Tibial nerve (tissue), 4 donors: ENCODE measurements around the gene MTA3. TPM values are rescaled to one million over a fixed set of nuclear protein-coding genes. Genes with fewer than 3 reads are reported as not detected.

Experiments
- DNase-seq, 2 donors: peaks; one replicate each; pipeline ENCODE4 v3.0.0-alpha.2; 2019; ENCODE audit warnings: low spot score in 2 of 2
- H3K27ac ChIP-seq, 4 donors: fragments of 200-600 bp; sonication (generic) in 3 of 4; one replicate each; pipeline ENCODE4 v1.5.1; 2017 to 2019; ENCODE audit warnings: mild to moderate bottlenecking in 1 of 4
- H3K27me3 ChIP-seq, 2 donors: fragments of 200-600 bp; sonication (generic) in 1 of 2; one replicate each; pipeline versions ENCODE4 v1.5.1 to v1.6.0; 2017 to 2019
- H3K36me3 ChIP-seq, 3 donors: fragments of 200-600 bp; sonication (generic); one replicate each; pipeline ENCODE4 v1.5.1; 2018 to 2019
- H3K4me1 ChIP-seq, 4 donors: fragments of 200-600 bp; sonication (generic) in 3 of 4; one replicate each; pipeline ENCODE4 v1.5.1; 2017 to 2019
- H3K4me3 ChIP-seq, 4 donors: fragments of 200-600 bp; sonication (generic) in 3 of 4; one replicate each; pipeline ENCODE4 v1.5.1; 2017 to 2019; ENCODE audit warnings: mild to moderate bottlenecking in 1 of 4, moderate library complexity in 1 of 4
- H3K9me3 ChIP-seq, 4 donors: fragments of 200-600 bp; sonication (generic) in 3 of 4; one replicate each; pipeline ENCODE4 v1.5.1; 2017 to 2019
- CTCF ChIP-seq, 5 experiments: fragments of 200-600 bp in 3 of 5; fragments of 450-650 bp in 2 of 5; sonication (generic) in 3 of 5; IDR thresholded peaks; one replicate each; pipeline ENCODE4 v1.5.1; 2016 to 2019; ENCODE audit warnings: antibody characterized with exemption in 5 of 5, mild to moderate bottlenecking in 3 of 5, moderate library complexity in 2 of 5
- EP300 ChIP-seq, 2 donors: sonication (generic); formaldehyde crosslinking; IDR thresholded peaks; one replicate each; pipeline ENCODE4 v1.6.1; 2017; ENCODE audit warnings: antibody characterized with exemption in 2 of 2, mild to moderate bottlenecking in 1 of 2
- POLR2A ChIP-seq, 2 donors: fragments of 450-650 bp; IDR thresholded peaks; one replicate each; pipeline ENCODE4 v1.6.1; 2017; ENCODE audit warnings: antibody characterized with exemption in 2 of 2, mild to moderate bottlenecking in 2 of 2, moderate library complexity in 2 of 2
- WGBS, 2 donors: methylation state at CpG; one replicate each; pipeline ENCODE4 v1.1.5; 2018; 5-methylcytosine and 5-hydroxymethylcytosine counted together
- total RNA-seq, 4 donors: library from RNA; depleted of rRNA; stranded (reverse); fragments of >200 nt; gene quantifications; one replicate each; pipeline ENCODE4 v1.1.0, GENCODE V29; 2016

Gene MTA3
- total RNA-seq, 4 donors from 2014 or later: 33.1 to 47.0 (median 42.5) TPM

- peaks cover 0 to 36% (median 12%) of the 10 kb centered on the region in 4 donors for H3K4me1 ChIP-seq
Observed at GRCh38 chr2:42795841-42796301, 227.4 kb downstream of the MTA3 start.

GRCh38 chr2:42796427-42797248 is 228.2 kb downstream of the MTA3 start:
- no peaks in the 10 kb centered on the region for H3K36me3 ChIP-seq
- no peak for DNase-seq
- 52 to 71% methylated on average over 7 of the region's 7 CpGs for WGBS, 2 donors
- no peak for TF ChIP-seq CTCF (IDR thresholded peaks at IDR 0.05)
- no peak for TF ChIP-seq EP300 (IDR thresholded peaks at IDR 0.05)
- no peak for TF ChIP-seq POLR2A (IDR thresholded peaks at IDR 0.05)
- no peaks in the 10 kb centered on the region for H3K27me3 ChIP-seq
- H3K4me1 ChIP-seq: peaks cover 0 to 36% (median 14%) of the 10 kb centered on the region in 4 donors
- no peak overlapping the region for H3K27ac ChIP-seq
- no peak overlapping the region for H3K4me3 ChIP-seq
- no peaks in the 10 kb centered on the region for H3K9me3 ChIP-seq

More at GRCh38 chr2:42795841-42796301, 227.4 kb downstream of the MTA3 start:
- TF ChIP-seq POLR2A (IDR thresholded peaks at IDR 0.05): no peak
- no peak for TF ChIP-seq CTCF (IDR thresholded peaks at IDR 0.05)
- TF ChIP-seq EP300 (IDR thresholded peaks at IDR 0.05): no peak
- Histone ChIP-seq H3K27ac (peak overlapping the region in 1 of 4 donors; percentile 32), H3K36me3 (no peaks in the 10 kb centered on the region), H3K4me3 (no peak overlapping the region), H3K27me3 (no peaks in the 10 kb centered on the region), H3K9me3 (no peaks in the 10 kb centered on the region)
- no peak for DNase-seq
- WGBS, 2 donors: 49 to 63% methylated on average over 3 of the region's 3 CpGs

GRCh38 chr2:42797281-42797680 is 228.8 kb downstream of the MTA3 start:
- no peaks in the 10 kb centered on the region for H3K27me3 ChIP-seq
- H3K4me3 ChIP-seq: no peak overlapping the region
- H3K4me1 ChIP-seq: peaks cover 0 to 30% (median 14%) of the 10 kb centered on the region in 4 donors
- no peak overlapping the region for H3K27ac ChIP-seq
- no peaks in the 10 kb centered on the region for H3K9me3 ChIP-seq
- no peaks in the 10 kb centered on the region for H3K36me3 ChIP-seq
- no peak for TF ChIP-seq POLR2A (IDR thresholded peaks at IDR 0.05)
- no peak for TF ChIP-seq CTCF (IDR thresholded peaks at IDR 0.05)
- no peak for TF ChIP-seq EP300 (IDR thresholded peaks at IDR 0.05)
- WGBS, 2 donors: 78 to 88% methylated on average over 6 of the region's 6 CpGs
- DNase-seq: no peak

GRCh38 chr2:42799881-42800280 is 231.4 kb downstream of the MTA3 start:
- TF ChIP-seq POLR2A (IDR thresholded peaks at IDR 0.05) (no peak), EP300 (IDR thresholded peaks at IDR 0.05) (no peak), CTCF (IDR thresholded peaks at IDR 0.05) (no peak)
- Histone ChIP-seq H3K27ac (no peak overlapping the region), H3K9me3 (no peaks in the 10 kb centered on the region), H3K4me3 (no peak overlapping the region), H3K4me1 (peaks cover 0 to 12% (median 8%) of the 10 kb centered on the region in 4 donors), H3K36me3 (no peaks in the 10 kb centered on the region), H3K27me3 (no peaks in the 10 kb centered on the region)
- WGBS, 2 donors: 72 to 92% methylated on average over 4 of the region's 4 CpGs
- no peak for DNase-seq

- Histone ChIP-seq H3K27ac (no peak overlapping the region), H3K27me3 (no peaks in the 10 kb centered on the region), H3K4me3 (no peak overlapping the region), H3K9me3 (no peaks in the 10 kb centered on the region), H3K36me3 (no peaks in the 10 kb centered on the region), H3K4me1 (peaks cover 0 to 12% (median 8%) of the 10 kb centered on the region in 4 donors)
- DNase-seq: no peak
- TF ChIP-seq POLR2A (IDR thresholded peaks at IDR 0.05) (no peak), EP300 (IDR thresholded peaks at IDR 0.05) (no peak), CTCF (IDR thresholded peaks at IDR 0.05) (no peak)
- 91 to 93% methylated on average over 4 of the region's 4 CpGs for WGBS, 2 donors
Observed at GRCh38 chr2:42800461-42800962, 232.1 kb downstream of the MTA3 start.
